ACC112 (cell line): ENCODE measurements around the gene ADGRD1.

ENCODE experiments used
- H2AFZ ChIP-seq: fragments of 200-600 bp; sonication (generic); one replicate; pipeline ENCODE4 v1.6.0; 2017; ENCODE audit warnings: antibody characterized with exemption, low read length; ENCODE audit not compliant: unreplicated experiment
- H3K27ac ChIP-seq: fragments of 200-600 bp; sonication (generic); 2 replicates; pipeline ENCODE4 v1.5.1; 2014; ENCODE audit warnings: low read depth, mild to moderate bottlenecking, antibody characterized with exemption, low read length, moderate library complexity
- H3K27me3 ChIP-seq: fragments of 200-600 bp; sonication (generic); 2 replicates; pipeline ENCODE4 v1.6.1; 2014; ENCODE audit warnings: mild to moderate bottlenecking, antibody characterized with exemption, low read length, moderate library complexity, mixed read lengths; ENCODE audit not compliant: insufficient read depth
- H3K36me3 ChIP-seq: fragments of 200-600 bp; sonication (generic); 2 replicates; pipeline ENCODE4 v1.6.1; 2016; ENCODE audit warnings: mild to moderate bottlenecking, antibody characterized with exemption, low read length, moderate library complexity, mixed read lengths; ENCODE audit not compliant: insufficient read depth
- H3K4me1 ChIP-seq: fragments of 200-600 bp; sonication (generic); one replicate; pipeline ENCODE4 v1.6.1; 2016; ENCODE audit warnings: low read length, mixed read lengths; ENCODE audit not compliant: insufficient read depth, unreplicated experiment, control insufficient read depth
- H3K4me3 ChIP-seq: fragments of 200-600 bp; sonication (generic); 2 replicates; pipeline ENCODE4 v1.5.1; 2014; ENCODE audit warnings: mild to moderate bottlenecking, low read depth, low read length
- H3K79me2 ChIP-seq: fragments of 200-600 bp; sonication (generic); one replicate; pipeline ENCODE4 v1.6.0; 2016; ENCODE audit warnings: low read length; ENCODE audit not compliant: control insufficient read depth, unreplicated experiment, insufficient read depth

The ADGRD1 gene

GRCh38 chr12:131052929-131053328, 99.2 kb downstream of the ADGRD1 start:
- no peaks in the 10 kb centered on the region for H3K4me1 ChIP-seq
- no peaks in the 10 kb centered on the region for H3K27me3 ChIP-seq
- no peak overlapping the region for H3K4me3 ChIP-seq
- H3K36me3 ChIP-seq: no peaks in the 10 kb centered on the region
- no peak overlapping the region for H2AFZ ChIP-seq
- H3K79me2 ChIP-seq: no peaks in the 10 kb centered on the region
- H3K27ac ChIP-seq: no peak overlapping the region

- Histone ChIP-seq H3K36me3 (no peaks in the 10 kb centered on the region), H3K27me3 (no peaks in the 10 kb centered on the region), H3K79me2 (no peaks in the 10 kb centered on the region), H3K4me1 (no peaks in the 10 kb centered on the region), H3K4me3 (no peak overlapping the region), H3K27ac (no peak overlapping the region), H2AFZ (no peak overlapping the region)
Measured at GRCh38 chr12:131053567-131053966, 99.9 kb downstream of the ADGRD1 start.

- Histone ChIP-seq H3K79me2 (no peaks in the 10 kb centered on the region), H3K27ac (no peak overlapping the region), H3K4me1 (no peaks in the 10 kb centered on the region), H3K4me3 (no peak overlapping the region), H3K36me3 (no peaks in the 10 kb centered on the region), H3K27me3 (no peaks in the 10 kb centered on the region), H2AFZ (no peak overlapping the region)
Measured at GRCh38 chr12:131054345-131055092, 100.8 kb downstream of the ADGRD1 start.

GRCh38 chr12:131055093-131055465, 101.4 kb downstream of the ADGRD1 start:
- Histone ChIP-seq H3K79me2 (no peaks in the 10 kb centered on the region), H3K4me3 (no peak overlapping the region), H3K4me1 (no peaks in the 10 kb centered on the region), H3K27ac (no peak overlapping the region), H2AFZ (no peak overlapping the region), H3K36me3 (no peaks in the 10 kb centered on the region), H3K27me3 (no peaks in the 10 kb centered on the region)

GRCh38 chr12:131055596-131056233, 102.0 kb downstream of the ADGRD1 start:
- no peak overlapping the region for H3K4me3 ChIP-seq
- no peak overlapping the region for H3K27ac ChIP-seq
- H3K79me2 ChIP-seq: no peaks in the 10 kb centered on the region
- H3K4me1 ChIP-seq: no peaks in the 10 kb centered on the region
- H3K36me3 ChIP-seq: no peaks in the 10 kb centered on the region
- no peaks in the 10 kb centered on the region for H3K27me3 ChIP-seq
- H2AFZ ChIP-seq: no peak overlapping the region

GRCh38 chr12:131056626-131057025, 102.9 kb downstream of the ADGRD1 start:
- no peak overlapping the region for H3K27ac ChIP-seq
- no peaks in the 10 kb centered on the region for H3K27me3 ChIP-seq
- H3K79me2 ChIP-seq: no peaks in the 10 kb centered on the region
- H3K4me1 ChIP-seq: no peaks in the 10 kb centered on the region
- H2AFZ ChIP-seq: no peak overlapping the region
- no peaks in the 10 kb centered on the region for H3K36me3 ChIP-seq
- H3K4me3 ChIP-seq: no peak overlapping the region

GRCh38 chr12:131057211-131057721, 103.6 kb downstream of the ADGRD1 start:
- no peak overlapping the region for H3K27ac ChIP-seq
- H3K4me1 ChIP-seq: no peaks in the 10 kb centered on the region
- no peak overlapping the region for H2AFZ ChIP-seq
- no peaks in the 10 kb centered on the region for H3K27me3 ChIP-seq
- no peaks in the 10 kb centered on the region for H3K79me2 ChIP-seq
- no peak overlapping the region for H3K4me3 ChIP-seq
- H3K36me3 ChIP-seq: no peaks in the 10 kb centered on the region

- Histone ChIP-seq H3K4me1 (no peaks in the 10 kb centered on the region), H3K27me3 (no peaks in the 10 kb centered on the region), H2AFZ (no peak overlapping the region)
Measured at GRCh38 chr12:131057722-131058515, 104.2 kb downstream of the ADGRD1 start.

GRCh38 chr12:131058700-131059099, 105.0 kb downstream of the ADGRD1 start:
- Histone ChIP-seq H3K27me3 (no peaks in the 10 kb centered on the region), H3K4me3 (no peak overlapping the region), H3K79me2 (no peaks in the 10 kb centered on the region), H2AFZ (no peak overlapping the region), H3K4me1 (no peaks in the 10 kb centered on the region), H3K36me3 (no peaks in the 10 kb centered on the region), H3K27ac (no peak overlapping the region)

More at GRCh38 chr12:131057722-131058515, 104.2 kb downstream of the ADGRD1 start:
- Histone ChIP-seq H3K36me3 (no peaks in the 10 kb centered on the region), H3K4me3 (no peak overlapping the region), H3K79me2 (no peaks in the 10 kb centered on the region), H3K27ac (no peak overlapping the region)

GRCh38 chr12:131060011-131060703, 106.5 kb downstream of the ADGRD1 start:
- Histone ChIP-seq H3K36me3 (no peaks in the 10 kb centered on the region), H3K27ac (no peak overlapping the region), H3K27me3 (no peaks in the 10 kb centered on the region), H3K4me3 (no peak overlapping the region), H3K4me1 (no peaks in the 10 kb centered on the region), H2AFZ (no peak overlapping the region), H3K79me2 (no peaks in the 10 kb centered on the region)
